Limb (tissue), 2 donors: ENCODE measurements around the gene CDC42.

ENCODE experiments used
- DNase-seq, 2 donors: peaks; one replicate each; pipeline ENCODE4 v3.0.0-alpha.2; 2016; ENCODE audit errors: extremely low spot score in 2 of 2

CDC42 gene

DNA sequence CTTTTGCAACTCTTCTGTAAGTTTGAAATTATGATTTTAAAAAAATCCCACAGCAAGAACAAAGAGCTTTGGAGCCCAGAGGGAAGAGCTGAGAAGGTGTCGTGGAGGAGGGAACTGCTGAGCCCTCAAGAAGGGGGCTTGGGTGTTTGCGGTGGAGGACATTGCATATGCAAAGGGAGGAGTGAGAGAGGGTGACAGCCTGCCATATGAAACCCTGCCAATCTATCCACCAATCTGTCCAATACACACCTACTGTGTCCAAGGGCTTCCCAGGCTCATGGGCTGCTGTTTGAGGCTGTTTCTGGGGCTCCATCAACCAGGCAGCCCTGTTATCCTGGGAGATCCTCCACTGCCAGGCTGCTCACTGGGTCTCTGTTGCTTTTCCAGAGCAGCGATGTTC, 75.2 kb downstream of the CDC42 start:
- DNase-seq, result no peak

- no peak for DNase-seq
Measured at GRCh38 chr1:22128392-22128791, 75.9 kb downstream of the CDC42 start.

GRCh38 chr1:22129501-22130117, 77.1 kb downstream of the CDC42 start:
- no peak for DNase-seq

- DNase-seq, result no peak
Measured at GRCh38 chr1:22131062-22131461, 78.6 kb downstream of the CDC42 start.

GRCh38 chr1:22131875-22132486, 79.5 kb downstream of the CDC42 start:
- peak in 1 of 2 donors; percentile 78 for DNase-seq

DNA sequence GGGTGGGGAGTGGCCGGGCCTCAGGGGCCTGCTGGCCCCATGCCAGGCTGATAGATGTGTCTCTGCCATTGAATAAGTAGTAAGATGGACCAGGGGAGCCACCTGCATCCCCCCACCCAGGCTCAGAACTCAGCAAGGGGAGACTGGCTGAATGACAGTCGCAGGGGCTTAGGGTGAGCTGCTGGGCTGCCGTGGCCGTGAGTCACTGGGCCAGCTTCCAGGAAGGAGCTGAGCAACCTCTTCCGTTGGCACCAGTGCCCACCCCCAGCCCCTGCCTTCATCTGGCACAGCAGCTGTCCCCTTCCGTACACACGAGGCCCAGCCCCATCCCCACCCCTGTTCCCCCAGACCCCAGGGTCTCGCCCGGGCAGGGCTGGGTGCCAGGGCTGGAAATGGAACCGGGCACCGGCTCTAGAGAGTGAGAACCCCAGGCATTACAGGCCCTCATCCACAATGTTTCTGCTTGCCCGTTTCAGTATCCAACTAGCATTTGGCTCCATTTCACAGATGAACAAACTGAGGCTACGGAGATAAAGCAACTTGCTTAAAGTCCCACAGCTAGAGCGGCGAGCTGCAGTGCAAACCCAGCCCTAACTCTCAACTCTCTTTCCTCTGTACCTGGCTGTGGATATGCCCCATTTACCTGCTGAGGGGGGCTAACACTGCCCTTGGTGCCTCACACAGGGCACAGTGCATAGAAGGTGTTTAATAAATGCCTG, 80.2 kb downstream of the CDC42 start:
- DNase-seq, result no peak

DNA sequence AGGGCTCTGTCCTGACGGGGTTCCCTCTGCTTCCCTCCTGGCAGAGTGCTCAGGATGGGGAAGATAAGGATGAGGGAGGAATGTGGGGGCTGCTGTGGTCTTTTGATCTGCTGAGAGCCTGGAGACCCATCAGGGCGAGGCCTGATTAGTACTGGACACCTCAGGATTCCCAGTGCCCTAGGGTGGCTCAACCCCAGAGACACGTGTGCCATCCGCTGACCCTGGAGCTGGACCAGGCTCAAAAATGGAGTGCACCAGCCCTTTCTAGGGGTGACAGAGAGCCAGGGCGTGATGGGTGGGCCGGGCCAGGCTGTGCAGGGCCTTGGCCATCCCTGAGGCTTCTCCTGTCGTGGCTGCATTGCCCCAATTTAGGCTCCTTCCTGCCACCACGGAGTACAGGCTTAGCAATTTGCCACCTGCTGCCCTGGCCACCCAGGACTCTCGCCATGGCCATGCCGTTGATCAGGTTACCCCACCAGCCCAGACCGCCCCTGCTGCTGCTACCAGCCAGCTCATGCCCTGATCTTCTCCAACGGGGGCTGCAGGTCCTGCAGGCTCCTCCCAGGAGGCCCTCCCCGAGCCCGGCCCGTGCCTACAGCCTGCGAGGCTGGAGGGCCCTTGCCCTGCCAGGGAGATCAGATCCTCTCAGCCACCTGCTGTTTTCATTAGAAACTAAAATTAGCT, 80.9 kb downstream of the CDC42 start:
- DNase-seq, result no peak

DNA sequence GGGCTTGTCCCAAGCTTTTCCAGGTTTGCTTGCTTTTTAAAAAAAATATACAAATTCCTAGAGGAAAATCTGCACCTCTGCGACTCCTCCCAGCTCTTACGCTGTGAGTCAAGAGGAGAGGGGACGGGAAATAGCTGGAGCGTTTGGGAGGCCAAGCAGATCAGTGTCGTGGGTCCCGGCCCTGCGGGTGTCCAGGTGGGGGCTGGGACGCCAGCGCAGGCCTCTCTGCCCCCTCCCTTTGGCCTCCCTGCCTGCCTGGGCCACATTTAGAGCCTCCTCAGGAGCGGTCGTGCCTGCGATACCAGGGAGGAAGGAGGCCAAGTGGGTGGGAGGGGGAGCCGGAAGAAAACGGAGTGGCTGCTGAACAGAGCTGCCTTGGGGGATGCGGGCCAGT, 81.4 kb downstream of the CDC42 start:
- no peak for DNase-seq

DNA sequence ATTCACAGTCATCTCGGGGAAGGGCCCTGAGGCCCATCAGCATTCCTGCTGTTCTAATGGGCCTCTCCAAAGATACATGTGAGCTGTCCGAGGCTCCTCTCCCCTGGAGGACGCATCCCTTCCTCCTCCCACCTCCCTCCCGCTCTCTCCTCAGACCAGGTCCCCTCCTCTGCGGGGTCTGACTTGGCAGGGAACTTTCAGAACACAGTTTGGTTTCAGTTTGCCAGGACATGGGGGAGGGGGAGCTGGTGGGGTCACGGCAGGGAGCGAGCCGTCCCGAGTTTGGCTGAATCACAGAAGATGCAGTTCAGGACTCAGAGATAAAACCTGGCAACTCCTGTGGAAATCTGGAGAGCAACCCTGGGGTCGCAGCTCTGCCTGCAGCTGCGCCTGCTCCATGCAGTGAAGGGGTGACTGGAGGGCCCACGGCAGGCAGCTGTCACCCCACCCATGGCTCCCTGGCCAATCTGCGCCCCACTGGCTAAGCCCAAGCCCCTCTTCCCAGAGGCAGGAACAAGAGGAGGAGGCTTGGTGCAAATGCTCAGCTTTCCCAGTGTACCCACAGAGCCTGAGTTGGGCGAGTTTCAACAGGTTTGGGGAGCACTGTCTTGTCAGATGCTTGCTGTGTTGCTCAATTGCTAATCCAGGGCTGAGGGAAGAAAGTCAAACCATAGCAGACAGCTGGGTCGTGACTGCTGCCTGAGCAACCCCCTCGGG, 84.7 kb downstream of the CDC42 start:
- no peak for DNase-seq

DNA sequence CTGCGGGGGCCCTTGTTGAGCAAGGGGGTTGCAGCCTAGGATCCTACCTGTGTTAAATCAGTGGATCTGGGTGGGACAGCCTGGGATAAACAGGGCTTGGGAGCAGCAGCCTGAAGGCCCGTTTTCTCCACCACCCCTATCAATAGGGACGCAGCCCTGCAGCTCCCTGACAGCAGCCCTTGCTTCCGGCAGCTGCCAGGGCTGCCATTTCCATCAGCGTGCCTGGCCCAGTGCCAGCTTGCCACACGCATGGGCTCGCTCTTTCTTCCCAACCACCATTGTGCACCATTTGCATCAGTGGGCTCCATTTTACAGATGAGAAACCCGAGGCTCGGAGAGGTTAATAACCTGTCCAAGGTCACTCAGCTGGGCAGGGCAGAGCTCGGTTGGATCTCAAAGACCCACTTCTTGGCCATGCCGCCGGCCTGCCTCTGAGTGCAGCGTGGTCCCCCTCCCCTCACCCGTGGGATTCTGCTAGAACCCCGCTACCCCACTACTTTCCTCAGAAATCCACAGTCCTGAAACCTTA, 86.6 kb downstream of the CDC42 start:
- no peak for DNase-seq

DNA sequence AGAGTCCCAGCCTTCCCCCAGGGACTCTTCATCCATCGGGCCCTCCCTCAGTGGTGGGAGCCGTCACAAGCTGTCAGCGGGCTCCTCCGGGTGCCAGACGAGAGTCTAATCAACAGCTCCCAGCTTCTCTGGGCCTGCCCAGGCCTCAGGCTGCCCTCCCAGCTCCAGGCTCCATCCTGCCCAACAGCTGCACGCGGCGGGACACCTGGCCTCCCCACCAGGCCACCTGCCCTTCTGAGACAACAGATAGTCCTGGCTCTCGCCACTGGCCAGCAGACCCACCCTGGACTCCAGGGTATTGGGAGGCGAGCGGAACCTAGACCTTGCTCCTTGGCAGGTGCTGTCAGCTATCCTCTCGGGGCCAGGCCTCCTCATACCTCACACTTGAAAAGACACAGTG, 87.3 kb downstream of the CDC42 start:
- no peak for DNase-seq
